Ovary (tissue), 3 donors: ENCODE data around the gene SPATA13.

Experiments used
- CTCF ChIP-seq, 3 donors: fragments of 450-650 bp in 2 of 3; fragments of 200-600 bp in 1 of 3; IDR thresholded peaks; one replicate each; pipeline versions ENCODE4 v1.5.1 to v1.8.0; 2016 to 2022; ENCODE audit warnings: antibody characterized with exemption in 3 of 3, mild to moderate bottlenecking in 1 of 3
- EP300 ChIP-seq: sonication (generic); formaldehyde crosslinking; IDR thresholded peaks from one replicate; pipeline ENCODE4 v1.6.1; 2017; ENCODE audit warnings: antibody characterized with exemption
- POLR2A ChIP-seq: fragments of 450-650 bp; IDR thresholded peaks from one replicate; pipeline ENCODE4 v1.6.1; 2017; ENCODE audit warnings: antibody characterized with exemption, mild to moderate bottlenecking, moderate library complexity
- donor health status: DM: no; HTN: no; CAD: no.

- TF ChIP-seq CTCF (IDR thresholded peaks at IDR 0.05) (no peak), POLR2A (no peak), EP300 (no peak)
Measured at GRCh38 chr13:24147570-24147963, 13.0 kb upstream of the SPATA13 start.
